ENCODE results near the gene NLRC3.

- TF ChIP-seq CTCF (conservative IDR thresholded peaks at IDR 0.05; ENCODE audit: low read depth, low read length) (no peak), EZH2 (IDR thresholded peaks at IDR 0.05; ENCODE audit: borderline replicate concordance, low read depth, low read length, poor library complexity, severe bottlenecking) (no peak)
Observed at GRCh38 chr16:3610698-3611145, 33.5 kb upstream of the NLRC3 start.
